HEK293 (cell line): ENCODE measurements around the gene COQ8A.

Source experiments
- BCL11A ChIP-seq: fragments of 450-650 bp; formaldehyde crosslinking; IDR thresholded peaks from 2 replicates; pipeline ENCODE4 v1.5.1; 2016; ENCODE audit warnings: low read depth, missing biosample characterization, missing genetic modification characterization
- ZBTB17 ChIP-seq: fragments of 450-650 bp; formaldehyde crosslinking; IDR thresholded peaks from 2 replicates; pipeline ENCODE4 v1.5.1; 2016; ENCODE audit warnings: missing biosample characterization, missing genetic modification characterization
- ZBTB7A ChIP-seq: fragments of 450-650 bp; formaldehyde crosslinking; IDR thresholded peaks from 2 replicates; pipeline ENCODE4 v1.5.1; 2016; ENCODE audit warnings: low read depth, missing biosample characterization, missing genetic modification characterization
- ZNF274 ChIP-seq, 2 experiments: fragments of 200-500 bp in 1 of 2; fragments of 450-650 bp in 1 of 2; sonication (Bioruptor generic) in 1 of 2; formaldehyde crosslinking in 1 of 2; IDR thresholded peaks; 2 replicates each; pipeline versions ENCODE4 v1.5.1 to v1.6.1; 2014 to 2016; ENCODE audit warnings: borderline replicate concordance in 1 of 2, inconsistent platforms in 1 of 2, low read length in 1 of 2, missing biosample characterization in 1 of 2, missing genetic modification characterization in 1 of 2
- ZNF549 ChIP-seq: fragments of 450-650 bp; IDR thresholded peaks from 2 replicates; pipeline ENCODE4 v1.5.1; 2018; ENCODE audit warnings: missing biosample characterization, missing genetic modification characterization, mild to moderate bottlenecking, inconsistent platforms, moderate library complexity
- TF ChIP-seq, protein P1 (sequence below): fragments of 450-650 bp; formaldehyde crosslinking; IDR thresholded peaks from 2 replicates; pipeline ENCODE4 v1.5.1; 2016; ENCODE audit warnings: missing biosample characterization, missing genetic modification characterization
- TF ChIP-seq, protein P2 (sequence below): fragments of 450-650 bp; formaldehyde crosslinking; IDR thresholded peaks from 2 replicates; pipeline ENCODE4 v1.5.1; 2016; ENCODE audit warnings: missing biosample characterization, missing genetic modification characterization

DNA sequence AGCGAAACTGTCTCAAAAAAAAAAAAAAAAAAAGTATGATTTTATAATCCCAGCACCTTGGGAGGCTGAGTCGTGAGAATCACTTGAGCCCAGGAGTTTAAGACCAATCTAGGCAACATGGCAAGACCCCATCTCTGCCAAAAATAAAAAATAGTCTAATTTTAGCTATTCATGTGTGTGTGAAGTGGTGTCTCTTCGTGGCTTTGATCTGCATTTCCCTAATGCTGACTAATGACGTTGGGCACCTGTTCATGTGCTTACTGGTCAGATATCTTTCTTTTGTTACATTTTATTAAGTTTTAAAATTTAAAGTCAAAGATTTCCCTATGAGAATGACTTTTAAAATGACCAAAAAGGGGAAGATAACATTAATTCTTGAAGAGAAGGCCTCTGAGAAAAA is 38.7 kb upstream of the COQ8A start:
- TF ChIP-seq, protein P1, sequence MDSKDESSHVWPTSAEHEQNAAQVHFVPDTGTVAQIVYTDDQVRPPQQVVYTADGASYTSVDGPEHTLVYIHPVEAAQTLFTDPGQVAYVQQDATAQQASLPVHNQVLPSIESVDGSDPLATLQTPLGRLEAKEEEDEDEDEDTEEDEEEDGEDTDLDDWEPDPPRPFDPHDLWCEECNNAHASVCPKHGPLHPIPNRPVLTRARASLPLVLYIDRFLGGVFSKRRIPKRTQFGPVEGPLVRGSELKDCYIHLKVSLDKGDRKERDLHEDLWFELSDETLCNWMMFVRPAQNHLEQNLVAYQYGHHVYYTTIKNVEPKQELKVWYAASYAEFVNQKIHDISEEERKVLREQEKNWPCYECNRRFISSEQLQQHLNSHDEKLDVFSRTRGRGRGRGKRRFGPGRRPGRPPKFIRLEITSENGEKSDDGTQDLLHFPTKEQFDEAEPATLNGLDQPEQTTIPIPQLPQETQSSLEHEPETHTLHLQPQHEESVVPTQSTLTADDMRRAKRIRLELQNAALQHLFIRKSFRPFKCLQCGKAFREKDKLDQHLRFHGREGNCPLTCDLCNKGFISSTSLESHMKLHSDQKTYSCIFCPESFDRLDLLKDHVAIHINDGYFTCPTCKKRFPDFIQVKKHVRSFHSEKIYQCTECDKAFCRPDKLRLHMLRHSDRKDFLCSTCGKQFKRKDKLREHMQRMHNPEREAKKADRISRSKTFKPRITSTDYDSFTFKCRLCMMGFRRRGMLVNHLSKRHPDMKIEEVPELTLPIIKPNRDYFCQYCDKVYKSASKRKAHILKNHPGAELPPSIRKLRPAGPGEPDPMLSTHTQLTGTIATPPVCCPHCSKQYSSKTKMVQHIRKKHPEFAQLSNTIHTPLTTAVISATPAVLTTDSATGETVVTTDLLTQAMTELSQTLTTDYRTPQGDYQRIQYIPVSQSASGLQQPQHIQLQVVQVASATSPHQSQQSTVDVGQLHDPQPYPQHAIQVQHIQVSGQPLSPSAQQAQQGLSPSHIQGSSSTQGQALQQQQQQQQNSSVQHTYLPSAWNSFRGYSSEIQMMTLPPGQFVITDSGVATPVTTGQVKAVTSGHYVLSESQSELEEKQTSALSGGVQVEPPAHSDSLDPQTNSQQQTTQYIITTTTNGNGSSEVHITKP: no peak
- TF ChIP-seq ZNF274 (IDR thresholded peaks at IDR 0.05; ENCODE audit: low read length) (no peak), ZNF274 (tag by site-specific recombination; IDR thresholded peaks at IDR 0.05; ENCODE audit: borderline replicate concordance) (no peak), ZNF549 (tag by site-specific recombination) (no peak), ZBTB17 (tag by site-specific recombination) (no peak), BCL11A (tag by site-specific recombination) (no peak), ZBTB7A (tag by site-specific recombination) (no peak)
- TF ChIP-seq, protein P2, sequence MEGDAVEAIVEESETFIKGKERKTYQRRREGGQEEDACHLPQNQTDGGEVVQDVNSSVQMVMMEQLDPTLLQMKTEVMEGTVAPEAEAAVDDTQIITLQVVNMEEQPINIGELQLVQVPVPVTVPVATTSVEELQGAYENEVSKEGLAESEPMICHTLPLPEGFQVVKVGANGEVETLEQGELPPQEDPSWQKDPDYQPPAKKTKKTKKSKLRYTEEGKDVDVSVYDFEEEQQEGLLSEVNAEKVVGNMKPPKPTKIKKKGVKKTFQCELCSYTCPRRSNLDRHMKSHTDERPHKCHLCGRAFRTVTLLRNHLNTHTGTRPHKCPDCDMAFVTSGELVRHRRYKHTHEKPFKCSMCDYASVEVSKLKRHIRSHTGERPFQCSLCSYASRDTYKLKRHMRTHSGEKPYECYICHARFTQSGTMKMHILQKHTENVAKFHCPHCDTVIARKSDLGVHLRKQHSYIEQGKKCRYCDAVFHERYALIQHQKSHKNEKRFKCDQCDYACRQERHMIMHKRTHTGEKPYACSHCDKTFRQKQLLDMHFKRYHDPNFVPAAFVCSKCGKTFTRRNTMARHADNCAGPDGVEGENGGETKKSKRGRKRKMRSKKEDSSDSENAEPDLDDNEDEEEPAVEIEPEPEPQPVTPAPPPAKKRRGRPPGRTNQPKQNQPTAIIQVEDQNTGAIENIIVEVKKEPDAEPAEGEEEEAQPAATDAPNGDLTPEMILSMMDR (tag by site-specific recombination): no peak
